H1 (cell line): ENCODE measurements around the gene MB. TPM values are rescaled to one million over a fixed set of nuclear protein-coding genes. Genes with fewer than 3 reads are reported as not detected.
A peak's percentile ranks its signal among the peaks of the same experiment; 100 is the strongest.

ENCODE experiments used
- CTCF ChIA-PET: fragments of 300-600 bp; sonication (Branson Sonifier 250); formaldehyde crosslinking; loops from one replicate; lab custom pipeline; 2021; ENCODE audit not compliant: partially characterized antibody; lab: Charles Lee
- POLR2A ChIA-PET: fragments of 300-600 bp; sonication (Branson Sonifier 250); formaldehyde crosslinking; loops from one replicate; lab custom pipeline; 2021; ENCODE audit warnings: inconsistent platforms; ENCODE audit not compliant: partially characterized antibody; lab: Charles Lee
- DNase-seq, 2 experiments: peaks; one replicate each; pipeline versions ENCODE4 v3.0.0 to v3.0.0-alpha.2; 2010 to 2022; ENCODE audit warnings: low spot score in 2 of 2, low read depth in 1 of 2, mixed read lengths in 1 of 2
- FAIRE-seq: peaks from 2 replicates; lab custom pipeline; 2011; peaks lifted over from hg19 to GRCh38; lab: Jason Lieb, UNC
- H2AFZ ChIP-seq: 2 replicates; pipeline ENCODE4 v1.8.1; 2012; ENCODE audit warnings: low read length, inconsistent platforms
- H2AK5ac ChIP-seq: 2 replicates; pipeline ENCODE4 v1.6.1; 2013; ENCODE audit warnings: low read depth, low read length
- H2BK120ac ChIP-seq: replicated peaks from 2 replicates; pipeline ENCODE3; 2013; ENCODE audit warnings: low read depth, low read length, inconsistent platforms
- H2BK12ac ChIP-seq: 2 replicates; pipeline ENCODE4 v1.6.1; 2013; ENCODE audit warnings: low read depth, low read length
- H2BK15ac ChIP-seq: 2 replicates; pipeline ENCODE4 v1.6.1; 2013; ENCODE audit warnings: low read length
- H2BK20ac ChIP-seq: 2 replicates; pipeline ENCODE4 v1.6.1; 2013; ENCODE audit warnings: low read length
- H2BK5ac ChIP-seq: 2 replicates; pipeline ENCODE4 v1.6.1; 2013; ENCODE audit warnings: low read depth, low read length
- H3K14ac ChIP-seq: 2 replicates; pipeline ENCODE4 v1.6.1; 2013; ENCODE audit warnings: inconsistent platforms; ENCODE audit not compliant: insufficient read length
- H3K18ac ChIP-seq: 2 replicates; pipeline ENCODE4 v1.6.1; 2013; ENCODE audit warnings: low read length; ENCODE audit errors: extremely low read depth
- H3K23ac ChIP-seq: 2 replicates; pipeline ENCODE4 v1.6.1; 2013; ENCODE audit warnings: inconsistent platforms; ENCODE audit not compliant: insufficient read length
- H3K23me2 ChIP-seq: 2 replicates; pipeline ENCODE4 v1.6.1; 2013; ENCODE audit warnings: low read depth, low read length
- H3K27ac ChIP-seq: 2 replicates; pipeline ENCODE4 v1.6.1; 2011; ENCODE audit warnings: low read depth, low read length, inconsistent platforms
- H3K27me3 ChIP-seq, 4 experiments: replicated peaks in 1 of 4; 1 replicate in 1 of 4; 2 replicates in 3 of 4; pipeline versions ENCODE4 v1.6.1 to v1.8.1; 2011 to 2013; ENCODE audit warnings: low read length in 3 of 4, mild to moderate bottlenecking in 3 of 4, inconsistent platforms in 2 of 4, mixed read lengths in 2 of 4, moderate library complexity in 1 of 4; ENCODE audit not compliant: control insufficient read depth in 3 of 4, insufficient read depth in 3 of 4; ENCODE audit errors: extremely low read depth in 1 of 4
- H3K36me3 ChIP-seq, 4 experiments: 2 replicates each; pipeline versions ENCODE4 v1.6.1 to v1.8.1; 2011 to 2013; ENCODE audit warnings: mild to moderate bottlenecking in 4 of 4, low read length in 3 of 4, moderate library complexity in 2 of 4, control low read depth in 1 of 4, inconsistent platforms in 1 of 4; ENCODE audit not compliant: insufficient read depth in 4 of 4, control insufficient read depth in 2 of 4
- H3K4ac ChIP-seq: replicated peaks from 2 replicates; pipeline ENCODE3; 2013; ENCODE audit warnings: low read length, low read depth, mixed read lengths, inconsistent platforms; ENCODE audit not compliant: insufficient read length
- H3K4me1 ChIP-seq, 4 experiments: replicated peaks in 1 of 4; 1 replicate in 1 of 4; 2 replicates in 3 of 4; pipeline versions ENCODE4 v1.6.1 to v1.8.1; 2011 to 2013; ENCODE audit warnings: low read length in 3 of 4, inconsistent platforms in 2 of 4, mixed read lengths in 1 of 4; ENCODE audit not compliant: insufficient read depth in 4 of 4, control insufficient read depth in 3 of 4
- H3K4me2 ChIP-seq, 2 experiments: 2 replicates each; pipeline versions ENCODE4 v1.6.1 to v1.8.1; 2011 to 2013; ENCODE audit warnings: low read depth in 2 of 2, low read length in 2 of 2, control low read depth in 1 of 2, inconsistent platforms in 1 of 2, mild to moderate bottlenecking in 1 of 2; ENCODE audit not compliant: insufficient read depth in 1 of 2
- H3K4me3 ChIP-seq, 4 experiments: fragments of 200-600, 300-600 bp in 1 of 4; sonication (generic), shearing (Covaris generic), sonication (Bioruptor Twin) in 1 of 4; 2 replicates each; pipeline versions ENCODE4 v1.5.1 to v1.8.1; 2011 to 2016; ENCODE audit warnings: low read length in 4 of 4, low read depth in 3 of 4, control low read depth in 2 of 4, inconsistent platforms in 2 of 4, mild to moderate bottlenecking in 2 of 4, mixed read lengths in 1 of 4, moderate library complexity in 1 of 4; ENCODE audit not compliant: insufficient read depth in 2 of 4; ENCODE audit errors: extremely low read depth in 1 of 4
- H3K56ac ChIP-seq: replicated peaks from 2 replicates; pipeline ENCODE3; 2013; ENCODE audit warnings: low read depth, mild to moderate bottlenecking, mixed read lengths, low read length, inconsistent platforms; ENCODE audit not compliant: insufficient read length
- H3K79me1 ChIP-seq: 2 replicates; pipeline ENCODE4 v1.6.1; 2013; ENCODE audit warnings: low read depth, low read length, control low read depth
- H3K79me2 ChIP-seq, 2 experiments: 2 replicates each; pipeline versions ENCODE4 v1.6.1 to v1.8.1; 2012 to 2013; ENCODE audit warnings: low read length in 2 of 2, mild to moderate bottlenecking in 2 of 2, inconsistent platforms in 1 of 2; ENCODE audit not compliant: insufficient read depth in 2 of 2, control insufficient read depth in 1 of 2
- H3K9ac ChIP-seq, 4 experiments: replicated peaks in 1 of 4; 1 replicate in 1 of 4; 2 replicates in 3 of 4; pipeline versions ENCODE4 v1.6.1 to v1.8.1; 2011 to 2013; ENCODE audit warnings: low read depth in 3 of 4, low read length in 3 of 4, control low read depth in 2 of 4, mild to moderate bottlenecking in 2 of 4, moderate library complexity in 2 of 4, inconsistent platforms in 1 of 4; ENCODE audit errors: extremely low read depth in 1 of 4
- H3K9me3 ChIP-seq, 2 experiments: 2 replicates each; pipeline versions ENCODE4 v1.6.1 to v1.8.1; 2012 to 2013; ENCODE audit warnings: mild to moderate bottlenecking in 2 of 2, moderate library complexity in 2 of 2, control low read depth in 1 of 2, inconsistent platforms in 1 of 2, low read depth in 1 of 2, low read length in 1 of 2, mixed read lengths in 1 of 2; ENCODE audit not compliant: insufficient read depth in 2 of 2
- H4K20me1 ChIP-seq, 2 experiments: replicated peaks in 1 of 2; 2 replicates each; pipeline versions ENCODE3 to v1.8.1; 2011 to 2013; ENCODE audit warnings: inconsistent platforms in 2 of 2, low read length in 2 of 2, mild to moderate bottlenecking in 1 of 2; ENCODE audit not compliant: insufficient read depth in 2 of 2, control insufficient read depth in 1 of 2
- H4K5ac ChIP-seq: 2 replicates; pipeline ENCODE4 v1.6.1; 2013; ENCODE audit warnings: low read length, low read depth, mixed read lengths, inconsistent platforms; ENCODE audit not compliant: insufficient read length
- H4K8ac ChIP-seq: 2 replicates; pipeline ENCODE4 v1.8.0; 2013; ENCODE audit warnings: mild to moderate bottlenecking, moderate library complexity, low read length, inconsistent platforms; ENCODE audit not compliant: insufficient read depth; ENCODE audit errors: extremely low read depth
- H4K91ac ChIP-seq: replicated peaks from 2 replicates; pipeline ENCODE3; 2013; ENCODE audit warnings: low read length, mixed read lengths, inconsistent platforms; ENCODE audit not compliant: insufficient read length
- CBX5 ChIP-seq: fragments of 300-800, 300-1000 bp; sonication (generic); IDR thresholded peaks from 2 replicates; pipeline ENCODE4 v1.7.1; 2016; ENCODE audit warnings: antibody characterized with exemption, low read length, low read depth
- EP300 ChIP-seq, 2 experiments: IDR thresholded peaks; 1 replicate in 1 of 2; 2 replicates in 1 of 2; pipeline ENCODE4 v1.6.1; 2011 to 2012; ENCODE audit warnings: low read depth in 2 of 2, low read length in 2 of 2, mild to moderate bottlenecking in 2 of 2, borderline replicate concordance in 1 of 2, inconsistent platforms in 1 of 2, moderate library complexity in 1 of 2
- HDAC2 ChIP-seq, 2 experiments: fragments of 300-600 bp in 1 of 2; sonication (generic) in 1 of 2; IDR thresholded peaks; 2 replicates each; pipeline ENCODE4 v1.6.1; 2011 to 2012; ENCODE audit warnings: low read depth in 2 of 2, low read length in 2 of 2, mild to moderate bottlenecking in 2 of 2, moderate library complexity in 2 of 2, borderline replicate concordance in 1 of 2, inconsistent platforms in 1 of 2
- RFX5 ChIP-seq: IDR thresholded peaks from 2 replicates; pipeline ENCODE4 v1.6.1; 2011; ENCODE audit warnings: low read depth, low read length, improper control_type of control experiment, borderline replicate concordance
- RXRA ChIP-seq: IDR thresholded peaks from 2 replicates; pipeline ENCODE4 v1.6.1; 2011; ENCODE audit warnings: low read depth, mild to moderate bottlenecking, low read length, moderate library complexity; ENCODE audit not compliant: insufficient read depth
- SP4 ChIP-seq: IDR thresholded peaks from 2 replicates; pipeline ENCODE4 v1.6.1; 2012; ENCODE audit warnings: low read length, inconsistent platforms
- TEAD4 ChIP-seq: IDR thresholded peaks from 2 replicates; pipeline ENCODE4 v1.6.1; 2012; ENCODE audit warnings: low read depth, low read length, inconsistent platforms, mixed read lengths
- WGBS, 2 experiments: shearing (Covaris generic) in 1 of 2; methylation state at CpG; one replicate each; pipeline versions ENCODE4 v1.1.6 to v1.1.7; 2013 to 2015; ENCODE audit warnings: low lambda C conversion rate in 2 of 2, mixed read lengths in 2 of 2, inconsistent platforms in 1 of 2, low coverage in 1 of 2, missing lambda C conversion rate in 1 of 2; ENCODE audit not compliant: insufficient replicate concordance in 2 of 2, insufficient coverage in 1 of 2, insufficient read length in 1 of 2; ENCODE audit errors: extremely low coverage in 1 of 2, missing lambda C conversion rate in 1 of 2; 5-methylcytosine and 5-hydroxymethylcytosine counted together
- polyA plus RNA-seq, 7 experiments: library from polyadenylated mRNA; depleted of rRNA in 3 of 7; stranded (reverse) in 5 of 7; unstranded in 2 of 7; fragments of >200 nt in 5 of 7; fragments of 200-250 nt in 2 of 7; gene quantifications; 1 replicate in 5 of 7; 2 replicates in 1 of 7; 4 replicates in 1 of 7; pipeline versions ENCODE4 v1.2.1 to v1.2.3, GENCODE V29; 2011 to 2013; ENCODE audit warnings: missing spikeins in 2 of 7, mixed read lengths in 2 of 7
- total RNA-seq: library from RNA; stranded (reverse); fragmentation: NEBNext Ultra II Directional; extraction: Animal tissue kit (Norgen Biotek cat#: 25700); gene quantifications from 2 replicates; pipeline ENCODE4 v1.2.1, GENCODE V29; 2021
- TF ChIP-seq, protein P1 (sequence below), 3 experiments: IDR thresholded peaks; 1 replicate in 2 of 3; 2 replicates in 1 of 3; pipeline versions ENCODE4 v1.5.1 to v1.6.1; 2011; ENCODE audit warnings: low read length in 3 of 3, mild to moderate bottlenecking in 3 of 3, inconsistent platforms in 2 of 3, low read depth in 1 of 3, moderate library complexity in 1 of 3; ENCODE audit not compliant: insufficient read depth in 1 of 3; ENCODE audit errors: control extremely low read depth in 1 of 3

MB gene
- total and polyA plus RNA-seq, 2 of the 8 experiments (the other 6 are each of a cell fraction or from before 2014, with no cell fraction given) = 1.5 TPM; not detected in 1

DNA sequence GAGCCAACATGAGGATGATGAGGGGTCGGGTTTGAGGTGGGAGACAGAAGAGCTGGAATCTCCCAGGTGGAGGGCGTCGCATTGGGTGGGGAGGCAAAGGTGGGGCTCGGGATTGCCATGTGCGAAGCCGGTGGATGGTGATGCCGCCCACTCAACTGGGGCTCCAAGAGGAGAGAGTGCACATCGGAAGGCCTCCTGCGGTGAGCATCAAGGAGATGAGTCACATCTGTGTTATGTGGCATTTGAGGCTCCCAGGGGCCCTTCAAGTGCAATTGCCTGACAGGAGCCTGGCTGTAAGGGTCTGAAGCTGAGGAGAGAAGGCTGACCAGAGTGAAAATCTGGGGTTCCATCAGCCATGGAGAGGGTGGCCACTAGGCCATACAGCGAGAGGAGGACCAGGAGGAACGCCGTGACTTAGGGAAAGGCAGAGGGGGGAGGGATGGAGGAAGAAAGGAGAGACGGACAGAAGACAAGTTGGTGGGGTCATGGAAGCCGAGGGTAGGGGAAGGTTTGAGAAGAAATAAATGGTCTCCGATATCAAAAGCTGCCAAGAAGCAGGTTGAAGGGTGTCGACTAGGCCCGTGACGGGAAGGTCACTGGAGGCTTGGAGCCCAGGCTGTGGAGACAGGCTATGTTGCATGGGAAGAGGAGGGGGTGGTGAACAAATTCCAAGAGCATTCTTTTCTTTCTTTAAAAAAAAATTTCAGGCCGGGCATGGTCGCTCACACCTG, 55.2 kb downstream of the MB start:
- Histone ChIP-seq H3K36me3 (no peaks in the 10 kb centered on the region), H2AFZ (no peak overlapping the region), H2BK120ac (no peak overlapping the region), H2BK5ac (peak overlapping the region; percentile 92; the same call in 1 of the 2 replicates), H3K9ac (no peak overlapping the region), H4K5ac (no peak overlapping the region), H2BK15ac (peak overlapping the region; percentile 97; the same call in 1 of the 2 replicates), H3K27ac (no peak overlapping the region), H3K56ac (no peak overlapping the region), H3K79me2 (no peaks in the 10 kb centered on the region), H3K79me1 (no peaks in the 10 kb centered on the region), H3K18ac (peak overlapping the region; percentile 87; the same call in 1 of the 2 replicates), H3K4ac (peak overlapping the region; percentile 6), H2BK20ac (peak overlapping the region; percentile 94; the same call in 1 of the 2 replicates), H3K23ac (no peak overlapping the region), H3K23me2 (no peaks in the 10 kb centered on the region), H3K4me1 (peaks cover 0 to 7% (median 7%) of the 10 kb centered on the region in 4 experiments; a peak in 5 of 7 replicates), H3K4me2 (peak overlapping the region; percentile 29 to 43; a peak in 2 of 4 replicates), H3K27me3 (no peaks in the 10 kb centered on the region), H3K4me3 (no peak overlapping the region), H4K20me1 (no peaks in the 10 kb centered on the region), H4K8ac (no peak overlapping the region), H4K91ac (peak overlapping the region; percentile 58), H3K14ac (no peak overlapping the region), H3K9me3 (no peaks in the 10 kb centered on the region), H2BK12ac (peak overlapping the region; percentile 92; the same call in 1 of the 2 replicates), H2AK5ac (peak overlapping the region; percentile 94; the same call in 1 of the 2 replicates)
- FAIRE-seq = no peak
- ChIA-PET POLR2A (interaction anchor here (1.2 kb wide), 1 partner anchor 10 kb away, joined by 4 read pairs; no protein-coding TSS in a partner anchor), CTCF (interaction anchor here (1.0 to 1.7 kb wide), 3 partner anchors 14 to 83 kb away, joined by 3 to 5 read pairs (median 3); no protein-coding TSS in a partner anchor)
- WGBS, 2 experiments = 77% methylated on average over 20 of the region's 20 CpGs; no CpG with 5 or more reads in 1 of the 2 experiments
- DNase-seq = no peak
- TF ChIP-seq SP4 (no peak), RXRA (no peak), TEAD4 (peak; percentile 36; the same call in 1 of the 2 replicates), CBX5 (no peak), EP300 (IDR thresholded peaks at IDR 0.05; ENCODE audit: borderline replicate concordance in 1 of 2, low read depth in 2 of 2, low read length in 2 of 2) (no peak), HDAC2 (IDR thresholded peaks at IDR 0.05; ENCODE audit: borderline replicate concordance in 1 of 2, low read depth in 2 of 2, low read length in 2 of 2) (no peak), RFX5 (no peak)
- TF ChIP-seq, protein P1, sequence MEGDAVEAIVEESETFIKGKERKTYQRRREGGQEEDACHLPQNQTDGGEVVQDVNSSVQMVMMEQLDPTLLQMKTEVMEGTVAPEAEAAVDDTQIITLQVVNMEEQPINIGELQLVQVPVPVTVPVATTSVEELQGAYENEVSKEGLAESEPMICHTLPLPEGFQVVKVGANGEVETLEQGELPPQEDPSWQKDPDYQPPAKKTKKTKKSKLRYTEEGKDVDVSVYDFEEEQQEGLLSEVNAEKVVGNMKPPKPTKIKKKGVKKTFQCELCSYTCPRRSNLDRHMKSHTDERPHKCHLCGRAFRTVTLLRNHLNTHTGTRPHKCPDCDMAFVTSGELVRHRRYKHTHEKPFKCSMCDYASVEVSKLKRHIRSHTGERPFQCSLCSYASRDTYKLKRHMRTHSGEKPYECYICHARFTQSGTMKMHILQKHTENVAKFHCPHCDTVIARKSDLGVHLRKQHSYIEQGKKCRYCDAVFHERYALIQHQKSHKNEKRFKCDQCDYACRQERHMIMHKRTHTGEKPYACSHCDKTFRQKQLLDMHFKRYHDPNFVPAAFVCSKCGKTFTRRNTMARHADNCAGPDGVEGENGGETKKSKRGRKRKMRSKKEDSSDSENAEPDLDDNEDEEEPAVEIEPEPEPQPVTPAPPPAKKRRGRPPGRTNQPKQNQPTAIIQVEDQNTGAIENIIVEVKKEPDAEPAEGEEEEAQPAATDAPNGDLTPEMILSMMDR (IDR thresholded peaks at IDR 0.05; ENCODE audit: control extremely low read depth in 1 of 3, insufficient read depth in 1 of 3, low read depth in 1 of 3, low read length in 3 of 3) = no peak
